Left lung (tissue), 10 donors: ENCODE measurements around the gene IL17RC. TPM values are rescaled to one million over a fixed set of nuclear protein-coding genes. Genes with fewer than 3 reads are reported as not detected.
A peak's percentile ranks its signal among the peaks of the same experiment; 100 is the strongest.
"Not testable (repeated sequence)": the region's sequence is repeated elsewhere in the genome, so short reads cannot be mapped to it uniquely, and the experiment has no call there.

Experiments used
- ATAC-seq: fragments of 200-7000 bp; cut with Tn5 transposase; one replicate; pipeline ENCODE4 v1.9.1; 2020; ENCODE audit warnings: moderate library complexity
- DNase-seq, 4 donors: peaks; one replicate each; pipeline ENCODE4 v3.0.0-alpha.2; 2013 to 2020
- H3K27ac ChIP-seq, 2 donors: fragments of 200-600 bp; sonication (generic) in 1 of 2; one replicate each; pipeline versions ENCODE4 v1.5.0 to v1.8.0; 2020 to 2021
- H3K27me3 ChIP-seq, 2 donors: fragments of 200-600 bp; sonication (generic) in 1 of 2; one replicate each; pipeline versions ENCODE4 v1.5.0 to v1.8.0; 2020 to 2021
- H3K36me3 ChIP-seq, 2 donors: fragments of 200-600 bp; sonication (generic) in 1 of 2; one replicate each; pipeline versions ENCODE4 v1.5.0 to v1.8.0; 2020 to 2021
- H3K4me1 ChIP-seq, 2 donors: fragments of 200-600 bp; one replicate each; pipeline ENCODE4 v1.8.0; 2021
- H3K4me3 ChIP-seq, 2 donors: fragments of 200-600 bp; sonication (generic) in 1 of 2; one replicate each; pipeline versions ENCODE4 v1.5.0 to v1.8.0; 2020 to 2021; ENCODE audit warnings: mild to moderate bottlenecking in 1 of 2
- H3K9me3 ChIP-seq, 2 donors: fragments of 200-600 bp; sonication (generic) in 1 of 2; one replicate each; pipeline versions ENCODE4 v1.5.0 to v1.8.0; 2020 to 2021
- CTCF ChIP-seq, 2 donors: fragments of 200-600 bp; sonication (generic) in 1 of 2; IDR thresholded peaks; one replicate each; pipeline versions ENCODE4 v1.5.0 to v1.8.0; 2021; ENCODE audit warnings: antibody characterized with exemption in 2 of 2
- intact Hi-C, 2 donors: fragments of 100-400 bp; cut with DNase I; formaldehyde crosslinking; loops; one replicate each; pipeline versions ENCODE4 v1.11.2 to v1.14.2; 2022
- polyA plus RNA-seq, 6 donors: library from polyadenylated mRNA; unstranded; fragments of 120-200 nt; gene quantifications; one replicate each; pipeline ENCODE4 v1.2.1, GENCODE V29; 2013; ENCODE audit not compliant: insufficient read length in 6 of 6
- total RNA-seq, 2 donors: library from RNA; stranded (reverse); fragmentation: NEBNext Ultra II Directional; extraction: Animal tissue kit (Norgen Biotek cat#: 25700); gene quantifications; one replicate each; pipeline ENCODE4 v1.2.1, GENCODE V29; 2021
- donor health status: DM: no; HTN: yes; CAD: no.
- donor health status: DM: no; HTN: no; CAD: no.

IL17RC gene
- total and polyA plus RNA-seq, 8 donors, result 20.4 to 54.4 (median 46.9) TPM

- peaks cover 0 to 17% of the 10 kb centered on the region in 2 donors for H3K36me3 ChIP-seq
- peak overlapping the region; percentile 17 to 46 for H3K27ac ChIP-seq
- DNase-seq (peak in 2 of 4 donors; percentile 60 to 78), ATAC-seq (peak; percentile 82)
- H3K27me3 ChIP-seq, result no peaks in the 10 kb centered on the region
- intact Hi-C loops, result no loop called here
- no peak overlapping the region for H3K4me3 ChIP-seq
- H3K9me3 ChIP-seq, result no peaks in the 10 kb centered on the region
- H3K4me1 ChIP-seq, result peaks cover 4 to 31% of the 10 kb centered on the region in 2 donors
- no peak for TF ChIP-seq CTCF (IDR thresholded peaks at IDR 0.05)
Measured at GRCh38 chr3:9897408-9898372, 19.2 kb upstream of the IL17RC start.

- H3K27me3 ChIP-seq, result no peaks in the 10 kb centered on the region
- H3K4me3 ChIP-seq, result no peak overlapping the region
- intact Hi-C loops, result no loop called here
- no peaks in the 10 kb centered on the region for H3K9me3 ChIP-seq
- no peak for TF ChIP-seq CTCF (IDR thresholded peaks at IDR 0.05)
- peaks cover 0 to 7% of the 10 kb centered on the region in 2 donors for H3K36me3 ChIP-seq
- ATAC-seq, result peak; percentile 19
- peaks cover 4 to 32% of the 10 kb centered on the region in 2 donors for H3K4me1 ChIP-seq
- H3K27ac ChIP-seq, result peak overlapping the region; percentile 17 to 35
- peak in 1 of 4 donors; percentile 66 for DNase-seq
Measured at GRCh38 chr3:9898467-9899241, 18.2 kb upstream of the IL17RC start.

- no peak for DNase-seq
- Histone ChIP-seq H3K9me3 (no peaks in the 10 kb centered on the region), H3K4me3 (no peak overlapping the region), H3K36me3 (peaks cover 0 to 4% of the 10 kb centered on the region in 2 donors), H3K27me3 (no peaks in the 10 kb centered on the region), H3K27ac (no peak overlapping the region), H3K4me1 (peaks cover 4 to 27% of the 10 kb centered on the region in 2 donors)
- TF ChIP-seq CTCF (IDR thresholded peaks at IDR 0.05), result no peak
- intact Hi-C loops, result no loop called here
- no peak for ATAC-seq
Measured at GRCh38 chr3:9899289-9899791, 17.6 kb upstream of the IL17RC start.

- DNase-seq, intact Hi-C loops, H3K27ac ChIP-seq, ATAC-seq, H3K36me3 ChIP-seq, H3K4me3 ChIP-seq, H3K27me3 ChIP-seq, H3K9me3 ChIP-seq: not testable (repeated sequence)
- peaks cover 4 to 27% of the 10 kb centered on the region in 2 donors for H3K4me1 ChIP-seq
Measured at GRCh38 chr3:9900965-9901415, 15.9 kb upstream of the IL17RC start.

GRCh38 chr3:9901967-9902366, 14.9 kb upstream of the IL17RC start:
- Histone ChIP-seq H3K27ac (peak overlapping the region in 1 of 2 donors; percentile 2), H3K9me3 (no peaks in the 10 kb centered on the region), H3K36me3 (no peaks in the 10 kb centered on the region), H3K4me1 (peaks cover 4 to 27% of the 10 kb centered on the region in 2 donors), H3K4me3 (no peak overlapping the region), H3K27me3 (no peaks in the 10 kb centered on the region)
- DNase-seq (no peak), ATAC-seq (no peak)
- TF ChIP-seq CTCF (IDR thresholded peaks at IDR 0.05), result no peak
- intact Hi-C loops, result no loop called here
